Measurements from ENCODE around the gene ERC2. TPM values are rescaled to one million over a fixed set of nuclear protein-coding genes. Genes with fewer than 3 reads are reported as not detected.

ERC2 gene
- total and polyA plus RNA-seq, 2 donors (not counting 3 experiments of a cell fraction or from before 2014, with no cell fraction given), result 5.6 to 15.5 TPM

- dilution Hi-C loops (cut with MboI; ENCODE audit: extremely low pct_ligation_motif_present, low sequenced_read_pairs) (no loop called here), intact Hi-C loops (cut with micrococcal nuclease) (no loop called here)
- Histone ChIP-seq H3K4me2 (ENCODE audit: insufficient read depth, low read length) (no peak overlapping the region), H3K9ac (replicated peaks; ENCODE audit: extremely low read depth, insufficient read depth, low read length) (no peak overlapping the region), H4K20me1 (replicated peaks; ENCODE audit: control insufficient read depth, extremely low read depth, insufficient read depth, low read length) (no peaks in the 10 kb centered on the region), H3K79me2 (ENCODE audit: control insufficient read depth, insufficient read depth, low read length) (no peaks in the 10 kb centered on the region), H3K9me1 (replicated peaks; ENCODE audit: control insufficient read depth, extremely low read depth, insufficient read depth, low read length) (no peaks in the 10 kb centered on the region), H3K27me3 (ENCODE audit: control insufficient read depth in 2 of 2, insufficient read depth in 2 of 2, low read length in 2 of 2) (no peaks in the 10 kb centered on the region), H3K4me1 (ENCODE audit: control insufficient read depth, extremely low read depth, insufficient read depth, low read length) (no peaks in the 10 kb centered on the region), H2AFZ (ENCODE audit: low read depth, low read length) (no peak overlapping the region), H3K4me3 (replicated peaks in 1 of 3; ENCODE audit: insufficient read depth in 1 of 3, low read depth in 1 of 3, low read length in 3 of 3) (no peak overlapping the region), H3K36me3 (ENCODE audit: control insufficient read depth in 2 of 2, extremely low read depth in 1 of 2, insufficient read depth in 2 of 2, low read length in 2 of 2) (no peaks in the 10 kb centered on the region), H3K27ac (ENCODE audit: insufficient read depth, low read depth, low read length) (no peak overlapping the region), H3K9me3 (replicated peaks; ENCODE audit: control insufficient read depth, insufficient read depth, low read length) (no peaks in the 10 kb centered on the region)
- no peak for DNase-seq (ENCODE audit: low read depth, low spot score)
- ChIA-PET POLR2A (no interaction called here), CTCF (interaction anchor here (2.8 kb wide), 1 partner anchor 20 kb away, joined by 9 read pairs; no protein-coding TSS in a partner anchor)
- no peak for FAIRE-seq
- BruUV-seq (replicated peaks), result no TSS peak
- no peak for TF ChIP-seq MYC (IDR thresholded peaks at IDR 0.05; ENCODE audit: low read depth, low read length)
- TF ChIP-seq POLR2AphosphoS5 (IDR thresholded peaks at IDR 0.05; ENCODE audit: insufficient read depth, low read depth, low read length), result no peak
- no peak for TF ChIP-seq EZH2 (IDR thresholded peaks at IDR 0.05; ENCODE audit: borderline replicate concordance, low read depth, low read length, severe bottlenecking)
- TF ChIP-seq JUN (IDR thresholded peaks at IDR 0.05; ENCODE audit: borderline replicate concordance, insufficient read depth, insufficient read length, low read depth), result no peak
- no peak for TF ChIP-seq GATA2 (IDR thresholded peaks at IDR 0.05; ENCODE audit: insufficient read depth, insufficient read length, low read depth, low read length)
- no peak for TF ChIP-seq MAX (IDR thresholded peaks at IDR 0.05; ENCODE audit: insufficient read depth, insufficient read length)
- no peak for TF ChIP-seq CTCF (IDR thresholded peaks at IDR 0.05; ENCODE audit: extremely low read depth in 1 of 2, insufficient read depth in 1 of 2, low read depth in 1 of 2, low read length in 2 of 2)
- TF ChIP-seq POLR2A (IDR thresholded peaks at IDR 0.05; ENCODE audit: low read depth, low read length), result no peak
- TF ChIP-seq FOS (IDR thresholded peaks at IDR 0.05; ENCODE audit: borderline replicate concordance, insufficient read depth, low read length), result no peak
Observed at GRCh38 chr3:56022619-56023018, 445.6 kb downstream of the ERC2 start.
